ENCODE results near the gene SFXN3.

SFXN3 gene

GRCh38 chr10:101052285-101052684, 21.3 kb downstream of the SFXN3 start:
- no peak for TF ChIP-seq POLR2AphosphoS5 (IDR thresholded peaks at IDR 0.05; ENCODE audit: borderline replicate concordance, low read depth, low read length)
- no peak for TF ChIP-seq EZH2 (IDR thresholded peaks at IDR 0.05)
- no peak for TF ChIP-seq FOXP2 (optimal IDR thresholded peaks at IDR 0.05; ENCODE audit: control extremely low read depth, extremely low read length, insufficient read depth)
- Histone ChIP-seq H3K36me3 (ENCODE audit: insufficient read depth, low read length) (no peaks in the 10 kb centered on the region), H3K4me3 (no peak overlapping the region), H3K9me3 (ENCODE audit: low read depth, low read length) (no peaks in the 10 kb centered on the region), H3K9ac (ENCODE audit: insufficient read length) (no peak overlapping the region), H3K27ac (no peak overlapping the region)
- no peak for DNase-seq (ENCODE audit: low read depth, low spot score)

GRCh38 chr10:101053516-101053915, 22.5 kb downstream of the SFXN3 start:
- H3K27ac ChIP-seq, result no peak overlapping the region
- H3K4me3 ChIP-seq, result no peak overlapping the region
- DNase-seq (ENCODE audit: low read depth, low spot score), result no peak
- TF ChIP-seq POLR2AphosphoS5 (IDR thresholded peaks at IDR 0.05; ENCODE audit: borderline replicate concordance, low read depth, low read length), result no peak
- no peak for TF ChIP-seq EZH2 (IDR thresholded peaks at IDR 0.05)
- TF ChIP-seq FOXP2 (optimal IDR thresholded peaks at IDR 0.05; ENCODE audit: control extremely low read depth, extremely low read length, insufficient read depth), result no peak
- H3K36me3 ChIP-seq (ENCODE audit: insufficient read depth, low read length), result no peaks in the 10 kb centered on the region
- H3K9me3 ChIP-seq (ENCODE audit: low read depth, low read length), result no peaks in the 10 kb centered on the region
- H3K9ac ChIP-seq (ENCODE audit: insufficient read length), result no peak overlapping the region

- no peak for DNase-seq (ENCODE audit: low read depth, low spot score)
- Histone ChIP-seq H3K4me3 (no peak overlapping the region), H3K9ac (ENCODE audit: insufficient read length) (no peak overlapping the region), H3K27ac (no peak overlapping the region), H3K36me3 (ENCODE audit: insufficient read depth, low read length) (no peaks in the 10 kb centered on the region), H3K9me3 (ENCODE audit: low read depth, low read length) (no peaks in the 10 kb centered on the region)
- TF ChIP-seq EZH2 (IDR thresholded peaks at IDR 0.05) (no peak), FOXP2 (optimal IDR thresholded peaks at IDR 0.05; ENCODE audit: control extremely low read depth, extremely low read length, insufficient read depth) (no peak), POLR2AphosphoS5 (IDR thresholded peaks at IDR 0.05; ENCODE audit: borderline replicate concordance, low read depth, low read length) (no peak)
These were observed 23.3 kb downstream of the SFXN3 start for GRCh38 chr10:101054351-101054750.

GRCh38 chr10:101054876-101055275, 23.8 kb downstream of the SFXN3 start:
- no peak for DNase-seq (ENCODE audit: low read depth, low spot score)
- Histone ChIP-seq H3K27ac (no peak overlapping the region), H3K4me3 (no peak overlapping the region), H3K9ac (ENCODE audit: insufficient read length) (no peak overlapping the region), H3K9me3 (ENCODE audit: low read depth, low read length) (no peaks in the 10 kb centered on the region), H3K36me3 (ENCODE audit: insufficient read depth, low read length) (no peaks in the 10 kb centered on the region)
- TF ChIP-seq POLR2AphosphoS5 (IDR thresholded peaks at IDR 0.05; ENCODE audit: borderline replicate concordance, low read depth, low read length), result no peak

- no peak overlapping the region for H3K4me3 ChIP-seq
- no peak overlapping the region for H3K9ac ChIP-seq (ENCODE audit: insufficient read length)
These were observed 24.4 kb downstream of the SFXN3 start for GRCh38 chr10:101055411-101055810.

GRCh38 chr10:101056365-101057151, 25.5 kb downstream of the SFXN3 start:
- no peak overlapping the region for H3K27ac ChIP-seq
- H3K4me3 ChIP-seq, result no peak overlapping the region
- no peaks in the 10 kb centered on the region for H3K9me3 ChIP-seq (ENCODE audit: low read depth, low read length)
- no peak for DNase-seq (ENCODE audit: low read depth, low spot score)
- no peak overlapping the region for H3K9ac ChIP-seq (ENCODE audit: insufficient read length)
- TF ChIP-seq FOXP2 (optimal IDR thresholded peaks at IDR 0.05; ENCODE audit: control extremely low read depth, extremely low read length, insufficient read depth) (no peak), EZH2 (IDR thresholded peaks at IDR 0.05) (no peak), POLR2AphosphoS5 (IDR thresholded peaks at IDR 0.05; ENCODE audit: borderline replicate concordance, low read depth, low read length) (no peak)
- no peaks in the 10 kb centered on the region for H3K36me3 ChIP-seq (ENCODE audit: insufficient read depth, low read length)

More at GRCh38 chr10:101055411-101055810, 24.4 kb downstream of the SFXN3 start:
- no peaks in the 10 kb centered on the region for H3K36me3 ChIP-seq (ENCODE audit: insufficient read depth, low read length)
- TF ChIP-seq FOXP2 (optimal IDR thresholded peaks at IDR 0.05; ENCODE audit: control extremely low read depth, extremely low read length, insufficient read depth), result no peak
- TF ChIP-seq POLR2AphosphoS5 (IDR thresholded peaks at IDR 0.05; ENCODE audit: borderline replicate concordance, low read depth, low read length), result no peak
- no peak for TF ChIP-seq EZH2 (IDR thresholded peaks at IDR 0.05)
- no peak overlapping the region for H3K27ac ChIP-seq
- no peak for DNase-seq (ENCODE audit: low read depth, low spot score)
- H3K9me3 ChIP-seq (ENCODE audit: low read depth, low read length), result no peaks in the 10 kb centered on the region

- H3K27ac ChIP-seq, result peak overlapping the region; percentile 94
- no peak for DNase-seq (ENCODE audit: low read depth, low spot score)
- peak overlapping the region; percentile 95 for H3K9ac ChIP-seq (ENCODE audit: insufficient read length)
- no peaks in the 10 kb centered on the region for H3K9me3 ChIP-seq (ENCODE audit: low read depth, low read length)
- H3K36me3 ChIP-seq (ENCODE audit: insufficient read depth, low read length), result no peaks in the 10 kb centered on the region
- peak overlapping the region; percentile 93 for H3K4me3 ChIP-seq
- no peak for TF ChIP-seq EZH2 (IDR thresholded peaks at IDR 0.05)
- TF ChIP-seq POLR2AphosphoS5 (IDR thresholded peaks at IDR 0.05; ENCODE audit: borderline replicate concordance, low read depth, low read length), result peak; percentile 48; the same call in 1 of the 2 replicates
- TF ChIP-seq FOXP2 (optimal IDR thresholded peaks at IDR 0.05; ENCODE audit: control extremely low read depth, extremely low read length, insufficient read depth), result no peak
These were observed 29.3 kb downstream of the SFXN3 start for GRCh38 chr10:101060036-101060950.

GRCh38 chr10:101060951-101061623, 30.1 kb downstream of the SFXN3 start:
- Histone ChIP-seq H3K36me3 (ENCODE audit: insufficient read depth, low read length) (no peaks in the 10 kb centered on the region), H3K9me3 (ENCODE audit: low read depth, low read length) (no peaks in the 10 kb centered on the region), H3K9ac (ENCODE audit: insufficient read length) (peak overlapping the region; percentile 95), H3K4me3 (peak overlapping the region; percentile 93), H3K27ac (peak overlapping the region; percentile 94)
- no peak for TF ChIP-seq POLR2AphosphoS5 (IDR thresholded peaks at IDR 0.05; ENCODE audit: borderline replicate concordance, low read depth, low read length)
- no peak for TF ChIP-seq FOXP2 (optimal IDR thresholded peaks at IDR 0.05; ENCODE audit: control extremely low read depth, extremely low read length, insufficient read depth)
- TF ChIP-seq EZH2 (IDR thresholded peaks at IDR 0.05), result no peak
- DNase-seq (ENCODE audit: low read depth, low spot score), result no peak
